Measurements from ENCODE around the gene SLC4A8. TPM values are rescaled to one million over a fixed set of nuclear protein-coding genes. Genes with fewer than 3 reads are reported as not detected.
A peak's percentile ranks its signal among the peaks of the same experiment; 100 is the strongest.

SLC4A8 gene
- total RNA-seq, 4 donors from 2014 or later = 0.04 to 0.22 (median 0.15) TPM

GRCh38 chr12:51388069-51388799, 36.4 kb upstream of the SLC4A8 start:
- Histone ChIP-seq H3K4me1 (peaks cover 8 to 56% (median 14%) of the 10 kb centered on the region in 3 donors), H3K27me3 (peaks cover 0 to 27% (median 0%) of the 10 kb centered on the region in 4 donors), H3K4me3 (no peak overlapping the region), H3K27ac (peak overlapping the region in 2 of 4 donors; percentile 1 to 39), H3K36me3 (no peaks in the 10 kb centered on the region), H3K9me3 (no peaks in the 10 kb centered on the region)
- WGBS, 2 donors = 42 to 43% methylated on average over 10 of the region's 10 CpGs
- no peak for DNase-seq
- TF ChIP-seq CTCF (IDR thresholded peaks at IDR 0.05) (no peak), POLR2A (IDR thresholded peaks at IDR 0.05) (no peak)
- intact Hi-C loops (cut with DNase I) = no loop called here

- peaks cover 0 to 33% (median 0%) of the 10 kb centered on the region in 4 donors for H3K27me3 ChIP-seq
- no peak overlapping the region for H3K27ac ChIP-seq
- TF ChIP-seq POLR2A (IDR thresholded peaks at IDR 0.05) = no peak
- TF ChIP-seq CTCF (IDR thresholded peaks at IDR 0.05) = no peak
- 69 to 78% methylated on average over 5 of the region's 5 CpGs for WGBS, 2 donors
- H3K36me3 ChIP-seq = no peaks in the 10 kb centered on the region
- H3K9me3 ChIP-seq = no peaks in the 10 kb centered on the region
- no peak for DNase-seq
- no peak overlapping the region for H3K4me3 ChIP-seq
- H3K4me1 ChIP-seq = peaks cover 8 to 62% (median 14%) of the 10 kb centered on the region in 3 donors
- intact Hi-C loops (cut with DNase I) = no loop called here
These were observed 35.8 kb upstream of the SLC4A8 start for GRCh38 chr12:51388846-51389245.

- peaks cover 8 to 68% (median 14%) of the 10 kb centered on the region in 3 donors for H3K4me1 ChIP-seq
- no peak overlapping the region for H3K27ac ChIP-seq
- intact Hi-C loops (cut with DNase I) = no loop called here
- no peak for DNase-seq
- no peak overlapping the region for H3K4me3 ChIP-seq
- peaks cover 0 to 36% (median 0%) of the 10 kb centered on the region in 4 donors for H3K27me3 ChIP-seq
- no peaks in the 10 kb centered on the region for H3K9me3 ChIP-seq
- no peaks in the 10 kb centered on the region for H3K36me3 ChIP-seq
- no peak for TF ChIP-seq POLR2A (IDR thresholded peaks at IDR 0.05)
- 31 to 56% methylated on average over 2 of the region's 2 CpGs for WGBS, 2 donors
These were observed 35.2 kb upstream of the SLC4A8 start for GRCh38 chr12:51389302-51389999.

GRCh38 chr12:51390457-51390856, 34.2 kb upstream of the SLC4A8 start:
- 58 to 90% methylated on average over 5 to 6 of the region's 6 CpGs for WGBS, 2 donors
- H3K27ac ChIP-seq = no peak overlapping the region
- H3K4me3 ChIP-seq = peak overlapping the region in 1 of 4 donors; percentile 67
- no peaks in the 10 kb centered on the region for H3K9me3 ChIP-seq
- no peaks in the 10 kb centered on the region for H3K36me3 ChIP-seq
- TF ChIP-seq POLR2A (IDR thresholded peaks at IDR 0.05) (no peak), CTCF (IDR thresholded peaks at IDR 0.05) (no peak)
- no peak for DNase-seq
- intact Hi-C loops (cut with DNase I) = no loop called here
- H3K4me1 ChIP-seq = peaks cover 8 to 71% (median 14%) of the 10 kb centered on the region in 3 donors
- H3K27me3 ChIP-seq = peaks cover 0 to 38% (median 0%) of the 10 kb centered on the region in 4 donors

- peaks cover 8 to 71% (median 14%) of the 10 kb centered on the region in 3 donors for H3K4me1 ChIP-seq
- H3K36me3 ChIP-seq = no peaks in the 10 kb centered on the region
- DNase-seq = no peak
- WGBS, 2 donors = 30 to 40% methylated on average over 1 to 7 of the region's 8 CpGs
- TF ChIP-seq POLR2A (IDR thresholded peaks at IDR 0.05) (no peak), CTCF (IDR thresholded peaks at IDR 0.05) (no peak)
- H3K4me3 ChIP-seq = peak overlapping the region; percentile 35 to 67 (median 59)
- H3K27me3 ChIP-seq = peaks cover 0 to 41% (median 0%) of the 10 kb centered on the region in 4 donors
- no peaks in the 10 kb centered on the region for H3K9me3 ChIP-seq
- peak overlapping the region; percentile 34 to 72 (median 59) for H3K27ac ChIP-seq
- intact Hi-C loops (cut with DNase I) = no loop called here
These were observed 33.7 kb upstream of the SLC4A8 start for GRCh38 chr12:51390891-51391282.

All from esophagus squamous epithelium (tissue), 5 donors.